Naive B cell (primary cell): ENCODE results near the gene NAA10. TPM values are rescaled to one million over a fixed set of nuclear protein-coding genes. Genes with fewer than 3 reads are reported as not detected.

Experiments
- ATAC-seq, 2 donors: fragments of 150-1000 bp; cut with Tn5 transposase; 2 replicates each; pipeline ENCODE4 v1.10.0; 2021; ENCODE audit warnings: low read depth in 2 of 2, mild to moderate bottlenecking in 2 of 2, moderate library complexity in 2 of 2
- DNase-seq: peaks from one replicate; pipeline ENCODE4 v3.0.0; 2022
- H3K27ac Mint-ChIP-seq, 6 donors: one replicate each; pipeline ENCODE4 v1.8.0; 2020 to 2022; ENCODE audit warnings: mild to moderate bottlenecking in 6 of 6, mixed read lengths in 6 of 6, moderate library complexity in 5 of 6, inconsistent platforms in 2 of 6
- H3K27me3 Mint-ChIP-seq, 3 donors: one replicate each; pipeline ENCODE4 v1.8.0; 2021 to 2022; ENCODE audit warnings: mixed read lengths in 3 of 3, mild to moderate bottlenecking in 1 of 3
- H3K36me3 Mint-ChIP-seq, 2 donors: one replicate each; pipeline ENCODE4 v1.8.0; 2020 to 2022; ENCODE audit warnings: mixed read lengths in 2 of 2, inconsistent platforms in 1 of 2, mild to moderate bottlenecking in 1 of 2
- H3K4me1 Mint-ChIP-seq, 3 donors: one replicate each; pipeline ENCODE4 v1.8.0; 2020 to 2022; ENCODE audit warnings: mixed read lengths in 3 of 3, inconsistent platforms in 1 of 3, mild to moderate bottlenecking in 1 of 3, moderate library complexity in 1 of 3
- H3K4me3 Mint-ChIP-seq, 8 donors: one replicate each; pipeline ENCODE4 v1.8.0; 2020 to 2022; ENCODE audit warnings: mild to moderate bottlenecking in 8 of 8, mixed read lengths in 8 of 8, moderate library complexity in 8 of 8, inconsistent platforms in 2 of 8
- H3K9me3 Mint-ChIP-seq, 7 donors: one replicate each; pipeline ENCODE4 v1.8.0; 2020 to 2022; ENCODE audit warnings: mixed read lengths in 7 of 7, mild to moderate bottlenecking in 5 of 7, inconsistent platforms in 2 of 7, moderate library complexity in 1 of 7
- polyA plus RNA-seq, 6 donors: library from polyadenylated mRNA; unstranded; fragments of 300-500 nt; fragmentation: Illumina TruSeq; gene quantifications; one replicate each; pipeline ENCODE4 v1.2.3, GENCODE V29; 2021; ENCODE audit warnings: low read depth in 6 of 6

NAA10 gene
- polyA plus RNA-seq, 6 donors from 2014 or later = 52.6 to 98.7 (median 61.0) TPM

- DNase-seq = no peak
- peaks cover 24 to 34% (median 27%) of the 10 kb centered on the region in 3 donors for H3K4me1 Mint-ChIP-seq
- no peaks in the 10 kb centered on the region for H3K27me3 Mint-ChIP-seq
- ATAC-seq = no peak
- H3K36me3 Mint-ChIP-seq = peaks cover 8 to 10% of the 10 kb centered on the region in 2 donors
- peak overlapping the region in 1 of 6 donors; percentile 27 for H3K27ac Mint-ChIP-seq
- H3K9me3 Mint-ChIP-seq = no peaks in the 10 kb centered on the region
- H3K4me3 Mint-ChIP-seq = no peak overlapping the region
These were observed 15.6 kb downstream of the NAA10 start for GRCh38 chrX:153919281-153919680.

GRCh38 chrX:153917869-153918268 lies 17.0 kb downstream of the NAA10 start:
- Mint-ChIP-seq H3K27me3 (no peaks in the 10 kb centered on the region), H3K9me3 (no peaks in the 10 kb centered on the region), H3K27ac (peak overlapping the region in 2 of 6 donors; percentile 44 to 56), H3K36me3 (peaks cover 8 to 10% of the 10 kb centered on the region in 2 donors), H3K4me1 (peaks cover 13 to 22% (median 14%) of the 10 kb centered on the region in 3 donors), H3K4me3 (no peak overlapping the region)
- ATAC-seq (no peak), DNase-seq (no peak)

GRCh38 chrX:153913701-153914100 lies 21.1 kb downstream of the NAA10 start:
- Mint-ChIP-seq H3K4me1 (peaks cover 2 to 11% (median 9%) of the 10 kb centered on the region in 3 donors), H3K36me3 (peaks cover 8 to 10% of the 10 kb centered on the region in 2 donors), H3K27ac (peak overlapping the region in 1 of 6 donors; percentile 7), H3K4me3 (no peak overlapping the region), H3K27me3 (no peaks in the 10 kb centered on the region), H3K9me3 (no peaks in the 10 kb centered on the region)
- DNase-seq = no peak
- ATAC-seq = no peak

GRCh38 chrX:153913211-153913610 lies 21.6 kb downstream of the NAA10 start:
- Mint-ChIP-seq H3K4me1 (peaks cover 2 to 15% (median 9%) of the 10 kb centered on the region in 3 donors), H3K36me3 (peaks cover 8 to 10% of the 10 kb centered on the region in 2 donors)
- ATAC-seq = no peak

GRCh38 chrX:153911798-153912197 lies 23.0 kb downstream of the NAA10 start:
- Mint-ChIP-seq H3K4me3 (no peak overlapping the region), H3K27me3 (no peaks in the 10 kb centered on the region), H3K36me3 (peaks cover 8 to 10% of the 10 kb centered on the region in 2 donors), H3K27ac (peak overlapping the region in 1 of 6 donors; percentile 32), H3K4me1 (peaks cover 6 to 10% (median 9%) of the 10 kb centered on the region in 3 donors), H3K9me3 (no peaks in the 10 kb centered on the region)
- DNase-seq = no peak
- no peak for ATAC-seq

More at GRCh38 chrX:153913211-153913610, 21.6 kb downstream of the NAA10 start:
- Mint-ChIP-seq H3K27ac (no peak overlapping the region), H3K9me3 (no peaks in the 10 kb centered on the region), H3K27me3 (no peaks in the 10 kb centered on the region), H3K4me3 (no peak overlapping the region)
- no peak for DNase-seq

GRCh38 chrX:153910446-153910845 lies 24.4 kb downstream of the NAA10 start:
- no peaks in the 10 kb centered on the region for H3K27me3 Mint-ChIP-seq
- H3K4me1 Mint-ChIP-seq = peaks cover 3 to 9% (median 7%) of the 10 kb centered on the region in 3 donors
- ATAC-seq (no peak), DNase-seq (no peak)
- no peaks in the 10 kb centered on the region for H3K9me3 Mint-ChIP-seq
- no peak overlapping the region for H3K27ac Mint-ChIP-seq
- no peak overlapping the region for H3K4me3 Mint-ChIP-seq
- no peaks in the 10 kb centered on the region for H3K36me3 Mint-ChIP-seq

- Mint-ChIP-seq H3K4me1 (peaks cover 3 to 10% (median 7%) of the 10 kb centered on the region in 3 donors), H3K4me3 (no peak overlapping the region), H3K9me3 (no peaks in the 10 kb centered on the region), H3K27me3 (no peaks in the 10 kb centered on the region), H3K27ac (peak overlapping the region in 1 of 6 donors; percentile 49), H3K36me3 (no peaks in the 10 kb centered on the region)
- ATAC-seq = no peak
- DNase-seq = no peak
These were observed 24.9 kb downstream of the NAA10 start for GRCh38 chrX:153909980-153910360.

GRCh38 chrX:153909024-153909979 lies 25.5 kb downstream of the NAA10 start:
- Mint-ChIP-seq H3K4me3 (no peak overlapping the region), H3K4me1 (peaks cover 6 to 14% (median 11%) of the 10 kb centered on the region in 3 donors), H3K9me3 (no peaks in the 10 kb centered on the region), H3K36me3 (no peaks in the 10 kb centered on the region), H3K27ac (peak overlapping the region in 2 of 6 donors; percentile 78 to 84), H3K27me3 (no peaks in the 10 kb centered on the region)
- no peak for DNase-seq
- ATAC-seq = no peak

GRCh38 chrX:153908219-153908860 lies 26.5 kb downstream of the NAA10 start:
- ATAC-seq (no peak), DNase-seq (no peak)
- Mint-ChIP-seq H3K4me3 (no peak overlapping the region), H3K27ac (peak overlapping the region in 2 of 6 donors; percentile 76 to 91), H3K36me3 (no peaks in the 10 kb centered on the region), H3K27me3 (no peaks in the 10 kb centered on the region), H3K4me1 (peaks cover 14 to 22% (median 18%) of the 10 kb centered on the region in 3 donors), H3K9me3 (no peaks in the 10 kb centered on the region)

GRCh38 chrX:153907456-153907855 lies 27.4 kb downstream of the NAA10 start:
- no peaks in the 10 kb centered on the region for H3K9me3 Mint-ChIP-seq

GRCh38 chrX:153906126-153906917 lies 28.5 kb downstream of the NAA10 start:
- DNase-seq = no peak

More at GRCh38 chrX:153907456-153907855, 27.4 kb downstream of the NAA10 start:
- DNase-seq (no peak), ATAC-seq (no peak)
- H3K36me3 Mint-ChIP-seq = no peaks in the 10 kb centered on the region
- peak overlapping the region in 1 of 6 donors; percentile 63 for H3K27ac Mint-ChIP-seq
- peaks cover 23 to 31% (median 24%) of the 10 kb centered on the region in 3 donors for H3K4me1 Mint-ChIP-seq
- no peaks in the 10 kb centered on the region for H3K27me3 Mint-ChIP-seq
- no peak overlapping the region for H3K4me3 Mint-ChIP-seq

GRCh38 chrX:153905481-153906095 lies 29.2 kb downstream of the NAA10 start:
- Mint-ChIP-seq H3K27me3 (no peaks in the 10 kb centered on the region), H3K27ac (peak overlapping the region in 5 of 6 donors; percentile 24 to 81 (median 70)), H3K36me3 (no peaks in the 10 kb centered on the region)

More at GRCh38 chrX:153906126-153906917, 28.5 kb downstream of the NAA10 start:
- peaks cover 29 to 41% (median 34%) of the 10 kb centered on the region in 3 donors for H3K4me1 Mint-ChIP-seq
- no peaks in the 10 kb centered on the region for H3K9me3 Mint-ChIP-seq
- ATAC-seq = no peak
- no peaks in the 10 kb centered on the region for H3K27me3 Mint-ChIP-seq
- no peaks in the 10 kb centered on the region for H3K36me3 Mint-ChIP-seq
- peak overlapping the region in 3 of 6 donors; percentile 60 to 74 (median 70) for H3K27ac Mint-ChIP-seq
- peak overlapping the region in 1 of 8 donors; percentile 6 for H3K4me3 Mint-ChIP-seq

More at GRCh38 chrX:153905481-153906095, 29.2 kb downstream of the NAA10 start:
- Mint-ChIP-seq H3K4me3 (peak overlapping the region in 2 of 8 donors; percentile 3 to 6), H3K9me3 (no peaks in the 10 kb centered on the region), H3K4me1 (peaks cover 37 to 48% (median 41%) of the 10 kb centered on the region in 3 donors)
- DNase-seq (no peak), ATAC-seq (no peak)
